ENCODE data around the gene PIGZ. TPM values are rescaled to one million over a fixed set of nuclear protein-coding genes. Genes with fewer than 3 reads are reported as not detected.

PIGZ gene
- polyA plus RNA-seq, 1 experiment, result 7.0 TPM

- Histone ChIP-seq H3K36me3 (ENCODE audit: control insufficient read depth, insufficient read depth, low read length) (peaks cover 8% of the 10 kb centered on the region), H3K4me3 (ENCODE audit: low read depth, low read length) (no peak overlapping the region), H3K27me3 (ENCODE audit: control insufficient read depth, insufficient read depth, low read length) (no peaks in the 10 kb centered on the region)
- DNase-seq (ENCODE audit: low read depth), result no peak
- ChIA-PET CTCF (no interaction called here), POLR2A (no interaction called here)
- TF ChIP-seq CTCF (IDR thresholded peaks at IDR 0.05; ENCODE audit: insufficient read depth, low read depth, low read length), result no peak
Measured at GRCh38 chr3:196916221-196916620, 52.4 kb downstream of the PIGZ start.

DNA sequence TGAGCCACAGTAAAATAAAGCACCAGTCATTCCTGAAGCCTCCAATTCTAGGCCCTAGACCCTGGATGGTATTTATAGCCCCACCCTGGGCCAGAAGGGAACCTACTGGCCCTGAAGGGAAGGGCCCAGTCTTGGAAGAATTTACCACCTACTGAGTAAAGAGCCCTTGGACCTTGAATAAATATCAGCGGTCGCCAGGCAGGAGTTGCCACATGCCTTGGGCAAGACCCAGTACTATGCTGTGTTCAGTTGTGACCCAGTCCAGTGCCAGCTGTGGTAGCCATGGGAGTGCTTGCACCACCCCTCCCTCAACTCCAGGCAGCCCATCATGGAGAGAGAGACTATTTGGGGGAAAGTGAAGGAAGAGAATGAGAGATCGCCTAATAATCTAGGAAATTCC is 53.3 kb downstream of the PIGZ start:
- TF ChIP-seq CTCF (IDR thresholded peaks at IDR 0.05; ENCODE audit: insufficient read depth, low read depth, low read length), result no peak
- Histone ChIP-seq H3K27me3 (ENCODE audit: control insufficient read depth, insufficient read depth, low read length) (no peaks in the 10 kb centered on the region), H3K36me3 (ENCODE audit: control insufficient read depth, insufficient read depth, low read length) (peaks cover 8% of the 10 kb centered on the region), H3K4me3 (ENCODE audit: low read depth, low read length) (no peak overlapping the region)
- POLR2A ChIA-PET, result no interaction called here
- DNase-seq (ENCODE audit: low read depth), result no peak
- CTCF ChIA-PET, result no interaction called here

DNA sequence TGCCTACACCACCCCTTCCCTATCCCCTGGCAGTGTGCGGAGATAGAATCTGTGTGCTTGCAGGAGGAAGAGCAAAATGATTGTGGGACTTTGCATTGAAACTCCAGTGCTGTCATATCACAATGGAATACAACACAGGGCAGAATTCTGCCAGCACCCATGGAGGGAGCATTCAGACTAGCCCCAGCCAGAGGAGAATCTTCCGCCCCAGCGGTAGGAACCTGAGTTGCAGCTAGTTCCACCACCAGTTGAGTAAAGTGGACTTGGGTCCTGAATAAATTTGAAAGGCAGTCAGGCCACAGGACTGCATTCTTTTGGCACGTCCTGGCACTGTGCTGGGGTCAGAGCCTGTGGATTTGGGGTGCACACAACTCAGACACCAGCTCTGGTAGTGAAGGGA is 53.8 kb downstream of the PIGZ start:
- DNase-seq (ENCODE audit: low read depth), result no peak
- H3K36me3 ChIP-seq (ENCODE audit: control insufficient read depth, insufficient read depth, low read length), result peaks cover 8% of the 10 kb centered on the region
- H3K4me3 ChIP-seq (ENCODE audit: low read depth, low read length), result no peak overlapping the region
- TF ChIP-seq CTCF (IDR thresholded peaks at IDR 0.05; ENCODE audit: insufficient read depth, low read depth, low read length), result no peak
- no peaks in the 10 kb centered on the region for H3K27me3 ChIP-seq (ENCODE audit: control insufficient read depth, insufficient read depth, low read length)
- ChIA-PET POLR2A (no interaction called here), CTCF (no interaction called here)

GRCh38 chr3:196903740-196904139 is 64.9 kb downstream of the PIGZ start:
- DNase-seq (ENCODE audit: low read depth), result no peak
- ChIA-PET CTCF (interaction anchor here (1.2 kb wide), 1 partner anchor 13 kb away, joined by 3 read pairs; no protein-coding TSS in a partner anchor), POLR2A (no interaction called here)
- Histone ChIP-seq H3K4me3 (ENCODE audit: low read depth, low read length) (no peak overlapping the region), H3K36me3 (ENCODE audit: control insufficient read depth, insufficient read depth, low read length) (peaks cover 11% of the 10 kb centered on the region), H3K27me3 (ENCODE audit: control insufficient read depth, insufficient read depth, low read length) (no peaks in the 10 kb centered on the region)
- no peak for TF ChIP-seq CTCF (IDR thresholded peaks at IDR 0.05; ENCODE audit: insufficient read depth, low read depth, low read length)

DNA sequence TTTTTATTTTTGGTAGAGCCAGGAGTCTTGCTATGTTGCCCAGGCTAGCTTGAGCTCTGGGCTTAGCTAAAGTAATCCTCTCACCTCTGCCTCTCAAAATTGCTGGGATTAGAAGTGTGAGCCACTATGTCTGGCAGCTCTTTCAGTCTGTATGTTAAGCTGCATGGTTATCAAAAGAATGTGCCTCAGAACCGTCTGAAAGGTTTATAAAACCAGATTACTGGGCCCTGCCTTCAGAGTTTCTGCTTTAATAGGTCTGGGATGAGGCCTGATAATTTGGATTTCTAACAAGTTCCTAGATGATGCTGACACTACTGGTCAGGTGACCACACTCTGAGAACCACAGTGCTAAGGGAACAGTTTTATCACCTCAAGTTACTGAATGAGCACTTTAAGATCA is 66.3 kb downstream of the PIGZ start:
- ChIA-PET CTCF (interaction anchor here (0.6 kb wide), 1 partner anchor 31 kb away, joined by 3 read pairs; no protein-coding TSS in a partner anchor), POLR2A (no interaction called here)

More for the DNA sequence above, 66.3 kb downstream of the PIGZ start:
- no peak overlapping the region for H3K4me3 ChIP-seq (ENCODE audit: low read depth, low read length)
- TF ChIP-seq CTCF (IDR thresholded peaks at IDR 0.05; ENCODE audit: insufficient read depth, low read depth, low read length), result no peak
- H3K36me3 ChIP-seq (ENCODE audit: control insufficient read depth, insufficient read depth, low read length), result peaks cover 9% of the 10 kb centered on the region
- DNase-seq (ENCODE audit: low read depth), result no peak
- H3K27me3 ChIP-seq (ENCODE audit: control insufficient read depth, insufficient read depth, low read length), result no peaks in the 10 kb centered on the region

Measured in BJ (cell line).